SK-N-SH treated with all-trans-retinoic acid at 6 μM for 48 hours (cell line): ENCODE measurements around the gene LY9.

Experiments
- ATAC-seq: fragments of 200-7000 bp; cut with Tn5 transposase; 3 replicates; pipeline ENCODE4 v1.9.1; 2020; ENCODE audit warnings: mild to moderate bottlenecking, moderate library complexity
- ARNTL ChIP-seq: fragments of 450-650 bp; formaldehyde crosslinking; IDR thresholded peaks from 2 replicates; pipeline ENCODE4 v1.5.0; 2020; ENCODE audit warnings: low read depth, mild to moderate bottlenecking, moderate library complexity, borderline replicate concordance
- BACH2 ChIP-seq: fragments of 250-450 bp; sonication (Bioruptor Pico); IDR thresholded peaks from 2 replicates; pipeline ENCODE4 v1.9.0; 2021; ENCODE audit warnings: mild to moderate bottlenecking, borderline replicate concordance
- CSDC2 ChIP-seq: fragments of 250-450 bp; sonication (Bioruptor Pico); IDR thresholded peaks from 2 replicates; pipeline ENCODE4 v1.5.0; 2020; ENCODE audit warnings: mild to moderate bottlenecking, moderate library complexity
- CSRNP3 ChIP-seq: fragments of 250-450 bp; sonication (Bioruptor Pico); IDR thresholded peaks from 2 replicates; pipeline ENCODE4 v1.5.1; 2021; ENCODE audit warnings: mild to moderate bottlenecking, moderate library complexity
- ESRRG ChIP-seq: fragments of 250-450 bp; sonication (Bioruptor Pico); IDR thresholded peaks from 2 replicates; pipeline ENCODE4 v1.6.1; 2021; ENCODE audit warnings: mild to moderate bottlenecking
- GLIS3 ChIP-seq: fragments of 250-450 bp; sonication (Bioruptor Pico); IDR thresholded peaks from 2 replicates; pipeline ENCODE4 v1.5.0; 2020; ENCODE audit warnings: mild to moderate bottlenecking, moderate library complexity
- ISL1 ChIP-seq: fragments of 250-450 bp; sonication (Bioruptor Pico); IDR thresholded peaks from 2 replicates; pipeline ENCODE4 v2.1.2; 2022; ENCODE audit warnings: mild to moderate bottlenecking, moderate library complexity
- OSR1 ChIP-seq: fragments of 250-450 bp; sonication (Bioruptor Pico); IDR thresholded peaks from 2 replicates; pipeline ENCODE4 v1.8.0; 2022; ENCODE audit warnings: moderate library complexity, mild to moderate bottlenecking, inconsistent platforms
- PATZ1 ChIP-seq: fragments of 250-450 bp; sonication (Bioruptor Pico); IDR thresholded peaks from 2 replicates; pipeline ENCODE4 v1.8.0; 2020; ENCODE audit warnings: mild to moderate bottlenecking, moderate library complexity, borderline replicate concordance
- POU6F1 ChIP-seq: fragments of 250-450 bp; sonication (Bioruptor Pico); IDR thresholded peaks from 2 replicates; pipeline ENCODE4 v1.8.0; 2021; ENCODE audit warnings: low read depth, mild to moderate bottlenecking, moderate library complexity, borderline replicate concordance
- PPARA ChIP-seq: fragments of 250-450 bp; sonication (Bioruptor Pico); IDR thresholded peaks from 2 replicates; pipeline ENCODE4 v1.5.0; 2020; ENCODE audit warnings: mild to moderate bottlenecking, borderline replicate concordance
- RARB ChIP-seq: fragments of 250-450 bp; sonication (Bioruptor Pico); IDR thresholded peaks from 2 replicates; pipeline ENCODE4 v1.8.0; 2021; ENCODE audit warnings: mild to moderate bottlenecking, moderate library complexity
- SNAI2 ChIP-seq: fragments of 250-450 bp; sonication (Bioruptor Pico); IDR thresholded peaks from 2 replicates; pipeline ENCODE4 v1.5.0; 2020; ENCODE audit warnings: mild to moderate bottlenecking, moderate library complexity
- TOX ChIP-seq: fragments of 250-450 bp; sonication (Bioruptor Pico); IDR thresholded peaks from 2 replicates; pipeline ENCODE4 v1.8.0; 2021; ENCODE audit warnings: mild to moderate bottlenecking, moderate library complexity, borderline replicate concordance
- TSHZ2 ChIP-seq: fragments of 250-450 bp; sonication (Bioruptor Pico); IDR thresholded peaks from 2 replicates; pipeline ENCODE4 v1.5.0; 2020; ENCODE audit warnings: mild to moderate bottlenecking, moderate library complexity
- ZC3H10 ChIP-seq: fragments of 250-450 bp; sonication (Bioruptor Pico); IDR thresholded peaks from 2 replicates; pipeline ENCODE4 v1.5.1; 2021; ENCODE audit warnings: mild to moderate bottlenecking, moderate library complexity
- ZFP3 ChIP-seq: fragments of 250-450 bp; sonication (Bioruptor Pico); IDR thresholded peaks from 2 replicates; pipeline ENCODE4 v1.5.0; 2020; ENCODE audit warnings: mild to moderate bottlenecking, moderate library complexity
- ZFP30 ChIP-seq: fragments of 450-650 bp; formaldehyde crosslinking; IDR thresholded peaks from 2 replicates; pipeline ENCODE4 v1.5.0; 2022; ENCODE audit warnings: mild to moderate bottlenecking, moderate library complexity
- ZNF565 ChIP-seq: fragments of 450-650 bp; formaldehyde crosslinking; conservative IDR thresholded peaks from 2 replicates; pipeline ENCODE4 v1.5.0; 2020; ENCODE audit warnings: low read depth, mild to moderate bottlenecking, moderate library complexity
- ZNF70 ChIP-seq: fragments of 450-650 bp; formaldehyde crosslinking; IDR thresholded peaks from 2 replicates; pipeline ENCODE4 v1.5.0; 2020; ENCODE audit warnings: mild to moderate bottlenecking, moderate library complexity

The LY9 gene

GRCh38 chr1:160750608-160751007 is 45.4 kb upstream of the LY9 start:
- no peak for ATAC-seq
- TF ChIP-seq POU6F1 (no peak), ZNF70 (CRISPR knock-in tag) (no peak), TSHZ2 (CRISPR knock-in tag) (no peak), ZFP30 (no peak), TOX (CRISPR knock-in tag) (no peak), ZFP3 (CRISPR knock-in tag) (no peak), RARB (CRISPR knock-in tag) (no peak), ZNF565 (CRISPR knock-in tag) (no peak), OSR1 (CRISPR knock-in tag) (no peak), CSRNP3 (CRISPR knock-in tag) (no peak), BACH2 (CRISPR knock-in tag) (no peak), PATZ1 (CRISPR knock-in tag) (no peak)

GRCh38 chr1:160752406-160752805 is 43.6 kb upstream of the LY9 start:
- no peak for TF ChIP-seq ESRRG (CRISPR knock-in tag)
- no peak for TF ChIP-seq OSR1 (CRISPR knock-in tag)
- no peak for TF ChIP-seq ISL1 (CRISPR knock-in tag)
- no peak for TF ChIP-seq TSHZ2 (CRISPR knock-in tag)
- no peak for TF ChIP-seq ZNF565 (CRISPR knock-in tag)
- TF ChIP-seq CSRNP3 (CRISPR knock-in tag) = no peak
- TF ChIP-seq CSDC2 = no peak
- TF ChIP-seq PATZ1 (CRISPR knock-in tag) = no peak
- no peak for TF ChIP-seq TOX (CRISPR knock-in tag)
- no peak for TF ChIP-seq GLIS3 (CRISPR knock-in tag)
- TF ChIP-seq POU6F1 = no peak
- TF ChIP-seq SNAI2 = no peak
- TF ChIP-seq PPARA = no peak
- no peak for TF ChIP-seq ZNF70 (CRISPR knock-in tag)
- no peak for TF ChIP-seq ZC3H10 (CRISPR knock-in tag)
- TF ChIP-seq ARNTL = no peak
- TF ChIP-seq, all 23 proteins: peak for 0
- ATAC-seq = no peak
